HepG2 (cell line): Measurements from ENCODE around the gene RAD51AP1. TPM values are rescaled to one million over a fixed set of nuclear protein-coding genes. Genes with fewer than 3 reads are reported as not detected.

Experiments used
- CEBPG ChIP-seq: IDR thresholded peaks from 2 replicates; pipeline ENCODE4 v1.6.1; 2016
- DMAP1 ChIP-seq: IDR thresholded peaks from 2 replicates; pipeline ENCODE4 v1.6.1; 2016
- MED1 ChIP-seq: sonication (generic); formaldehyde crosslinking; IDR thresholded peaks from 2 replicates; pipeline ENCODE4 v1.4.0; 2020; ENCODE audit warnings: missing genetic modification reagents
- NFIC ChIP-seq: IDR thresholded peaks from 2 replicates; pipeline ENCODE4 v1.6.1; 2012; ENCODE audit warnings: mild to moderate bottlenecking, low read length, inconsistent platforms
- NFKB2 ChIP-seq: sonication (generic); formaldehyde crosslinking; IDR thresholded peaks from 2 replicates; pipeline ENCODE4 v1.4.0; 2020; ENCODE audit warnings: missing genetic modification reagents, borderline replicate concordance
- NFYC ChIP-seq: IDR thresholded peaks from 2 replicates; pipeline ENCODE4 v1.6.1; 2016; ENCODE audit warnings: missing genetic modification reagents, missing compliant biosample characterization
- PPARG ChIP-seq: conservative IDR thresholded peaks from 2 replicates; pipeline ENCODE4 v1.6.1; 2016; ENCODE audit warnings: missing biosample characterization, missing genetic modification reagents
- RELA ChIP-seq: sonication (generic); formaldehyde crosslinking; IDR thresholded peaks from 2 replicates; pipeline ENCODE4 v1.4.0; 2020; ENCODE audit warnings: missing genetic modification reagents
- TCF7 ChIP-seq: sonication (generic); IDR thresholded peaks from 2 replicates; pipeline ENCODE4 v1.6.1; 2016; ENCODE audit warnings: antibody characterized with exemption, low read depth
- ZNF614 ChIP-seq: IDR thresholded peaks from 2 replicates; pipeline ENCODE4 v1.6.1; 2018; ENCODE audit warnings: missing biosample characterization, missing genetic modification reagents, inconsistent platforms, borderline replicate concordance
- ZNF766 ChIP-seq: sonication (generic); formaldehyde crosslinking; IDR thresholded peaks from 2 replicates; pipeline ENCODE4 v1.5.0; 2020; ENCODE audit warnings: missing genetic modification reagents, borderline replicate concordance
- polyA plus RNA-seq, 8 experiments: library from polyadenylated mRNA; depleted of rRNA in 3 of 8; stranded (reverse) in 7 of 8; unstranded in 1 of 8; fragments of >200 nt; fragmentation: Illumina TruSeq in 4 of 8; extraction: Trizol in 4 of 8; gene quantifications; 2 replicates each; pipeline versions ENCODE4 v1.2.1 to v1.2.3, GENCODE V29; 2011 to 2016; ENCODE audit warnings: low read depth in 4 of 8, missing spikeins in 1 of 8, mixed read lengths in 1 of 8; ENCODE audit not compliant: insufficient read depth in 1 of 8
- total RNA-seq, 5 experiments: library from RNA; depleted of rRNA; stranded (reverse); fragments of >200 nt; fragmentation: Illumina TruSeq; extraction: Trizol; gene quantifications; 2 replicates each; pipeline ENCODE4 v1.2.3, GENCODE V29; 2016; ENCODE audit warnings: low read depth in 1 of 5
- TF ChIP-seq, protein P1 (sequence below): sonication (generic); formaldehyde crosslinking; IDR thresholded peaks from 2 replicates; pipeline ENCODE4 v1.4.0; 2020; ENCODE audit warnings: missing genetic modification reagents, borderline replicate concordance
- TF ChIP-seq, protein P2 (sequence below): IDR thresholded peaks from 2 replicates; pipeline ENCODE4 v1.4.0; 2020; ENCODE audit warnings: mild to moderate bottlenecking, missing genetic modification reagents
- TF ChIP-seq, protein P3 (sequence below): sonication (generic); formaldehyde crosslinking; IDR thresholded peaks from 2 replicates; pipeline ENCODE4 v1.4.0; 2020; ENCODE audit warnings: missing genetic modification reagents
- TF ChIP-seq, protein P4 (sequence below): fragments of 450-650 bp; IDR thresholded peaks from 2 replicates; pipeline ENCODE4 v1.6.1; 2017; ENCODE audit warnings: mild to moderate bottlenecking
- TF ChIP-seq, protein P5 (sequence below): sonication (generic); formaldehyde crosslinking; IDR thresholded peaks from 2 replicates; pipeline ENCODE4 v1.5.0; 2020; ENCODE audit warnings: missing genetic modification reagents, mild to moderate bottlenecking, borderline replicate concordance

The RAD51AP1 gene
- total and polyA plus RNA-seq, 2 of the 13 experiments (the other 11 are each of a cell fraction or from before 2014, with no cell fraction given): 16.6 to 49.3 TPM

DNA sequence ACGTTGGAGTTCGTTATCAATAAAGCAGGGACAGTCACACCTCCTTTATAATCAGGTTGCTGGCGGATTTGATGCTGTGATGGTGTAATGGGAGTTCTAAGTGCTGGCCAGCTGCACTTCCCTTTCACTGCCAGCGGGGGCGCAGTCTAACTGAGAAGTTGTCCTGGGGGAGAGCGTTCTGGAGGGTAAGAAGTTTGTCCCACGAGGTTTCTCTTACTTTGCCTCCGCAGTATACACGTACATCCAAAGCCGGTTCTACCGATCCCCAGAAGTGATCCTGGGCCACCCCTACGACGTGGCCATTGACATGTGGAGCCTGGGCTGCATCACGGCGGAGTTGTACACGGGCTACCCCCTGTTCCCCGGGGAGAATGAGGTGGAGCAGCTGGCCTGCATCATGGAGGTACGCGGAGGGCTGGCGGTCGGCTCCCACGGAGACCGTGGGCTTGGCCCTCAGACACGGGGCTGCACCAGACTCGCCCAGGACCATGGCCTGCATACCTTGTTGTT, 66.0 kb downstream of the RAD51AP1 start (continued):
- TF ChIP-seq, protein P1, sequence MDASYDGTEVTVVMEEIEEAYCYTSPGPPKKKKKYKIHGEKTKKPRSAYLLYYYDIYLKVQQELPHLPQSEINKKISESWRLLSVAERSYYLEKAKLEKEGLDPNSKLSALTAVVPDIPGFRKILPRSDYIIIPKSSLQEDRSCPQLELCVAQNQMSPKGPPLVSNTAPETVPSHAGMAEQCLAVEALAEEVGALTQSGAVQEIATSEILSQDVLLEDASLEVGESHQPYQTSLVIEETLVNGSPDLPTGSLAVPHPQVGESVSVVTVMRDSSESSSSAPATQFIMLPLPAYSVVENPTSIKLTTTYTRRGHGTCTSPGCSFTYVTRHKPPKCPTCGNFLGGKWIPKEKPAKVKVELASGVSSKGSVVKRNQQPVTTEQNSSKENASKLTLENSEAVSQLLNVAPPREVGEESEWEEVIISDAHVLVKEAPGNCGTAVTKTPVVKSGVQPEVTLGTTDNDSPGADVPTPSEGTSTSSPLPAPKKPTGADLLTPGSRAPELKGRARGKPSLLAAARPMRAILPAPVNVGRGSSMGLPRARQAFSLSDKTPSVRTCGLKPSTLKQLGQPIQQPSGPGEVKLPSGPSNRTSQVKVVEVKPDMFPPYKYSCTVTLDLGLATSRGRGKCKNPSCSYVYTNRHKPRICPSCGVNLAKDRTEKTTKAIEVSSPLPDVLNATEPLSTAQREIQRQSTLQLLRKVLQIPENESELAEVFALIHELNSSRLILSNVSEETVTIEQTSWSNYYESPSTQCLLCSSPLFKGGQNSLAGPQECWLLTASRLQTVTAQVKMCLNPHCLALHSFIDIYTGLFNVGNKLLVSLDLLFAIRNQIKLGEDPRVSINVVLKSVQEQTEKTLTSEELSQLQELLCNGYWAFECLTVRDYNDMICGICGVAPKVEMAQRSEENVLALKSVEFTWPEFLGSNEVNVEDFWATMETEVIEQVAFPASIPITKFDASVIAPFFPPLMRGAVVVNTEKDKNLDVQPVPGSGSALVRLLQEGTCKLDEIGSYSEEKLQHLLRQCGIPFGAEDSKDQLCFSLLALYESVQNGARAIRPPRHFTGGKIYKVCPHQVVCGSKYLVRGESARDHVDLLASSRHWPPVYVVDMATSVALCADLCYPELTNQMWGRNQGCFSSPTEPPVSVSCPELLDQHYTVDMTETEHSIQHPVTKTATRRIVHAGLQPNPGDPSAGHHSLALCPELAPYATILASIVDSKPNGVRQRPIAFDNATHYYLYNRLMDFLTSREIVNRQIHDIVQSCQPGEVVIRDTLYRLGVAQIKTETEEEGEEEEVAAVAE (CRISPR knock-in tag): 0 out of 2 replicates have a peak, but pooled peaks have one; percentile 39
- TF ChIP-seq, protein P2, sequence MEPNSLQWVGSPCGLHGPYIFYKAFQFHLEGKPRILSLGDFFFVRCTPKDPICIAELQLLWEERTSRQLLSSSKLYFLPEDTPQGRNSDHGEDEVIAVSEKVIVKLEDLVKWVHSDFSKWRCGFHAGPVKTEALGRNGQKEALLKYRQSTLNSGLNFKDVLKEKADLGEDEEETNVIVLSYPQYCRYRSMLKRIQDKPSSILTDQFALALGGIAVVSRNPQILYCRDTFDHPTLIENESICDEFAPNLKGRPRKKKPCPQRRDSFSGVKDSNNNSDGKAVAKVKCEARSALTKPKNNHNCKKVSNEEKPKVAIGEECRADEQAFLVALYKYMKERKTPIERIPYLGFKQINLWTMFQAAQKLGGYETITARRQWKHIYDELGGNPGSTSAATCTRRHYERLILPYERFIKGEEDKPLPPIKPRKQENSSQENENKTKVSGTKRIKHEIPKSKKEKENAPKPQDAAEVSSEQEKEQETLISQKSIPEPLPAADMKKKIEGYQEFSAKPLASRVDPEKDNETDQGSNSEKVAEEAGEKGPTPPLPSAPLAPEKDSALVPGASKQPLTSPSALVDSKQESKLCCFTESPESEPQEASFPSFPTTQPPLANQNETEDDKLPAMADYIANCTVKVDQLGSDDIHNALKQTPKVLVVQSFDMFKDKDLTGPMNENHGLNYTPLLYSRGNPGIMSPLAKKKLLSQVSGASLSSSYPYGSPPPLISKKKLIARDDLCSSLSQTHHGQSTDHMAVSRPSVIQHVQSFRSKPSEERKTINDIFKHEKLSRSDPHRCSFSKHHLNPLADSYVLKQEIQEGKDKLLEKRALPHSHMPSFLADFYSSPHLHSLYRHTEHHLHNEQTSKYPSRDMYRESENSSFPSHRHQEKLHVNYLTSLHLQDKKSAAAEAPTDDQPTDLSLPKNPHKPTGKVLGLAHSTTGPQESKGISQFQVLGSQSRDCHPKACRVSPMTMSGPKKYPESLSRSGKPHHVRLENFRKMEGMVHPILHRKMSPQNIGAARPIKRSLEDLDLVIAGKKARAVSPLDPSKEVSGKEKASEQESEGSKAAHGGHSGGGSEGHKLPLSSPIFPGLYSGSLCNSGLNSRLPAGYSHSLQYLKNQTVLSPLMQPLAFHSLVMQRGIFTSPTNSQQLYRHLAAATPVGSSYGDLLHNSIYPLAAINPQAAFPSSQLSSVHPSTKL (CRISPR knock-in tag): 0 out of 2 replicates have a peak, but pooled peaks have one; percentile 23
- no peak for TF ChIP-seq CEBPG (CRISPR knock-in tag)
- peak; percentile 29; the same call in 1 of the 2 replicates for TF ChIP-seq MED1 (CRISPR knock-in tag)
- TF ChIP-seq, protein P3, sequence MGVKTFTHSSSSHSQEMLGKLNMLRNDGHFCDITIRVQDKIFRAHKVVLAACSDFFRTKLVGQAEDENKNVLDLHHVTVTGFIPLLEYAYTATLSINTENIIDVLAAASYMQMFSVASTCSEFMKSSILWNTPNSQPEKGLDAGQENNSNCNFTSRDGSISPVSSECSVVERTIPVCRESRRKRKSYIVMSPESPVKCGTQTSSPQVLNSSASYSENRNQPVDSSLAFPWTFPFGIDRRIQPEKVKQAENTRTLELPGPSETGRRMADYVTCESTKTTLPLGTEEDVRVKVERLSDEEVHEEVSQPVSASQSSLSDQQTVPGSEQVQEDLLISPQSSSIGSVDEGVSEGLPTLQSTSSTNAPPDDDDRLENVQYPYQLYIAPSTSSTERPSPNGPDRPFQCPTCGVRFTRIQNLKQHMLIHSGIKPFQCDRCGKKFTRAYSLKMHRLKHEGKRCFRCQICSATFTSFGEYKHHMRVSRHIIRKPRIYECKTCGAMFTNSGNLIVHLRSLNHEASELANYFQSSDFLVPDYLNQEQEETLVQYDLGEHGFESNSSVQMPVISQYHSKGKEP (CRISPR knock-in tag): no peak
- peak; percentile 75; the same call in 1 of the 2 replicates for TF ChIP-seq NFKB2 (CRISPR knock-in tag)
- TF ChIP-seq, protein P4, sequence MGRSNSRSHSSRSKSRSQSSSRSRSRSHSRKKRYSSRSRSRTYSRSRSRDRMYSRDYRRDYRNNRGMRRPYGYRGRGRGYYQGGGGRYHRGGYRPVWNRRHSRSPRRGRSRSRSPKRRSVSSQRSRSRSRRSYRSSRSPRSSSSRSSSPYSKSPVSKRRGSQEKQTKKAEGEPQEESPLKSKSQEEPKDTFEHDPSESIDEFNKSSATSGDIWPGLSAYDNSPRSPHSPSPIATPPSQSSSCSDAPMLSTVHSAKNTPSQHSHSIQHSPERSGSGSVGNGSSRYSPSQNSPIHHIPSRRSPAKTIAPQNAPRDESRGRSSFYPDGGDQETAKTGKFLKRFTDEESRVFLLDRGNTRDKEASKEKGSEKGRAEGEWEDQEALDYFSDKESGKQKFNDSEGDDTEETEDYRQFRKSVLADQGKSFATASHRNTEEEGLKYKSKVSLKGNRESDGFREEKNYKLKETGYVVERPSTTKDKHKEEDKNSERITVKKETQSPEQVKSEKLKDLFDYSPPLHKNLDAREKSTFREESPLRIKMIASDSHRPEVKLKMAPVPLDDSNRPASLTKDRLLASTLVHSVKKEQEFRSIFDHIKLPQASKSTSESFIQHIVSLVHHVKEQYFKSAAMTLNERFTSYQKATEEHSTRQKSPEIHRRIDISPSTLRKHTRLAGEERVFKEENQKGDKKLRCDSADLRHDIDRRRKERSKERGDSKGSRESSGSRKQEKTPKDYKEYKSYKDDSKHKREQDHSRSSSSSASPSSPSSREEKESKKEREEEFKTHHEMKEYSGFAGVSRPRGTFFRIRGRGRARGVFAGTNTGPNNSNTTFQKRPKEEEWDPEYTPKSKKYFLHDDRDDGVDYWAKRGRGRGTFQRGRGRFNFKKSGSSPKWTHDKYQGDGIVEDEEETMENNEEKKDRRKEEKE: no peak
- no peak; the same call in 1 of the 2 replicates for TF ChIP-seq ZNF766 (CRISPR knock-in tag)
- TF ChIP-seq NFYC (CRISPR knock-in tag): no peak
- peak; percentile 82; the same call in 1 of the 2 replicates for TF ChIP-seq DMAP1
- TF ChIP-seq NFIC: no peak
- TF ChIP-seq TCF7: no peak
- TF ChIP-seq RELA: no peak
- TF ChIP-seq ZNF614 (CRISPR knock-in tag): 0 out of 2 replicates have a peak, but pooled peaks have one; percentile 33
- TF ChIP-seq, protein P5, sequence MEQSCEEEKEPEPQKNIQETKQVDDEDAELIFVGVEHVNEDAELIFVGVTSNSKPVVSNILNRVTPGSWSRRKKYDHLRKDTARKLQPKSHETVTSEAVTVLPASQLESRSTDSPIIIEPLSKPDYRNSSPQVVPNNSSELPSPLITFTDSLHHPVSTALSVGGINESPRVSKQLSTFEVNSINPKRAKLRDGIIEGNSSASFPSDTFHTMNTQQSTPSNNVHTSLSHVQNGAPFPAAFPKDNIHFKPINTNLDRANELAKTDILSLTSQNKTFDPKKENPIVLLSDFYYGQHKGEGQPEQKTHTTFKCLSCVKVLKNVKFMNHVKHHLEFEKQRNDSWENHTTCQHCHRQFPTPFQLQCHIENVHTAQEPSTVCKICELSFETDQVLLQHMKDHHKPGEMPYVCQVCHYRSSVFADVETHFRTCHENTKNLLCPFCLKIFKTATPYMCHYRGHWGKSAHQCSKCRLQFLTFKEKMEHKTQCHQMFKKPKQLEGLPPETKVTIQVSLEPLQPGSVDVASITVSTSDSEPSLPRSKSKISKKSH (CRISPR knock-in tag): 0 out of 2 replicates have a peak, but pooled peaks have one; percentile 55
- TF ChIP-seq PPARG: no peak
